Astrocyte (in vitro differentiated cells and primary cell): Measurements from ENCODE around the gene CTR9. TPM values are rescaled to one million over a fixed set of nuclear protein-coding genes. Genes with fewer than 3 reads are reported as not detected.

Experiments used
- DNase-seq: peaks from one replicate; pipeline ENCODE4 v3.0.0-alpha.2; 2010; ENCODE audit warnings: low read depth
- FAIRE-seq: peaks from 2 replicates; lab custom pipeline; 2011; peaks lifted over from hg19 to GRCh38; lab: Jason Lieb, UNC
- H2AFZ ChIP-seq: 2 replicates; pipeline ENCODE4 v1.6.0; 2012; ENCODE audit warnings: low read depth, low read length, inconsistent platforms
- H3K27ac ChIP-seq: 2 replicates; pipeline ENCODE4 v1.5.1; 2011; ENCODE audit warnings: low read depth, low read length, inconsistent platforms
- H3K27me3 ChIP-seq: 2 replicates; pipeline ENCODE4 v1.6.0; 2011; ENCODE audit warnings: low read length, inconsistent platforms; ENCODE audit not compliant: insufficient read depth
- H3K36me3 ChIP-seq: 2 replicates; pipeline ENCODE4 v1.5.1; 2011; ENCODE audit warnings: low read length, inconsistent platforms; ENCODE audit not compliant: insufficient read depth
- H3K4me1 ChIP-seq: 2 replicates; pipeline ENCODE4 v1.5.1; 2011; ENCODE audit warnings: low read length, inconsistent platforms; ENCODE audit not compliant: insufficient read depth
- H3K4me2 ChIP-seq: 2 replicates; pipeline ENCODE4 v1.6.0; 2012; ENCODE audit warnings: low read length, inconsistent platforms
- H3K4me3 ChIP-seq: 2 replicates; pipeline ENCODE4 v1.5.1; 2011; ENCODE audit warnings: low read depth, mild to moderate bottlenecking, low read length, inconsistent platforms; ENCODE audit not compliant: insufficient read depth
- H3K79me2 ChIP-seq: 2 replicates; pipeline ENCODE4 v1.6.0; 2012; ENCODE audit warnings: mild to moderate bottlenecking, low read length, inconsistent platforms; ENCODE audit not compliant: insufficient read depth
- H3K9ac ChIP-seq: 2 replicates; pipeline ENCODE4 v1.6.0; 2012; ENCODE audit warnings: mild to moderate bottlenecking, low read length, inconsistent platforms
- H3K9me3 ChIP-seq: 2 replicates; pipeline ENCODE4 v1.5.1; 2012; ENCODE audit warnings: low read depth, mild to moderate bottlenecking, low read length, inconsistent platforms; ENCODE audit not compliant: insufficient read depth
- H4K20me1 ChIP-seq: 2 replicates; pipeline ENCODE4 v1.6.0; 2012; ENCODE audit warnings: low read length, inconsistent platforms; ENCODE audit not compliant: insufficient read depth
- H3K27ac Mint-ChIP-seq: one replicate; pipeline ENCODE4 v1.8.0; 2021; ENCODE audit warnings: mild to moderate bottlenecking, mixed read lengths; ENCODE audit not compliant: unreplicated experiment
- H3K27me3 Mint-ChIP-seq: one replicate; pipeline ENCODE4 v1.8.0; 2021; ENCODE audit warnings: low read depth, mixed read lengths; ENCODE audit not compliant: unreplicated experiment
- H3K36me3 Mint-ChIP-seq: one replicate; pipeline ENCODE4 v1.8.0; 2021; ENCODE audit warnings: low read depth, mixed read lengths; ENCODE audit not compliant: unreplicated experiment
- H3K4me1 Mint-ChIP-seq: one replicate; pipeline ENCODE4 v1.8.0; 2021; ENCODE audit warnings: low read depth, mixed read lengths; ENCODE audit not compliant: unreplicated experiment
- H3K4me3 Mint-ChIP-seq: one replicate; pipeline ENCODE4 v1.8.0; 2021; ENCODE audit warnings: mild to moderate bottlenecking, moderate library complexity, mixed read lengths; ENCODE audit not compliant: unreplicated experiment
- H3K9me3 Mint-ChIP-seq: one replicate; pipeline ENCODE4 v1.8.0; 2021; ENCODE audit warnings: mild to moderate bottlenecking, mixed read lengths; ENCODE audit not compliant: unreplicated experiment
- CTCF ChIP-seq: IDR thresholded peaks from 2 replicates; pipeline ENCODE4 v1.5.1; 2011; ENCODE audit warnings: low read depth, mild to moderate bottlenecking, inconsistent platforms, low read length, moderate library complexity; ENCODE audit not compliant: insufficient read depth
- EZH2 ChIP-seq: IDR thresholded peaks from 2 replicates; pipeline ENCODE4 v1.6.1; 2012; ENCODE audit warnings: mild to moderate bottlenecking, low read length, inconsistent platforms; ENCODE audit not compliant: insufficient read depth
- total RNA-seq: library from RNA; stranded (reverse); gene quantifications from 2 replicates; pipeline ENCODE4 v1.2.1, GENCODE V29; 2021

CTR9 gene
- total RNA-seq, 1 donor from 2014 or later = 29.3 TPM

DNA sequence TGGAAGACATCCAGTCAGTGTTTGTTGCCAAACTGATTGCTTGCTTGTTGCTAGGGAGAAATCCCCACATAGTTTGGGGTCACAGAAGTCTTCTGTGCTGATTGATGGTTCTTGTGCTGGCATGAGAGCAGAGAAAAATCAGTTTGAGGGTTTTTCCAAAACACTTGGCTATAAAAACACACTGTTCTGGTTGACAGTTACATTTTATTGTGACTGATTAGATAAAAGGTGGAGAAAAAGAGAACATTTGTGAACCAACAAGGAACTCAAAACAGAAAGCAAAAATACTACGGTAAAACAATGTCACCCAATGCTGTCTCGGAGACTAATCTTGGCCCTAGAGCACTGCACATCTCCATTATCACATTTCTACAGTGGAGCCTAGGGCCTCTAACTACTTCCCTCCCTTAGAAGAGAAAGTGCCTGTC, 72.1 kb downstream of the CTR9 start:
- H3K79me2 ChIP-seq = no peaks in the 10 kb centered on the region
- no peaks in the 10 kb centered on the region for H3K36me3 Mint-ChIP-seq
- H3K4me1 ChIP-seq = no peaks in the 10 kb centered on the region
- H3K4me3 ChIP-seq = no peak overlapping the region
- H4K20me1 ChIP-seq = no peaks in the 10 kb centered on the region
- H3K9me3 ChIP-seq = no peaks in the 10 kb centered on the region
- no peak overlapping the region for H3K9ac ChIP-seq
- no peak overlapping the region for H3K4me3 Mint-ChIP-seq
- no peak for FAIRE-seq
- H3K27ac Mint-ChIP-seq = no peak overlapping the region
- H3K36me3 ChIP-seq = no peaks in the 10 kb centered on the region
- no peak overlapping the region for H3K27ac ChIP-seq
- DNase-seq = no peak
- no peak overlapping the region for H2AFZ ChIP-seq
- H3K27me3 Mint-ChIP-seq = peaks cover 5% of the 10 kb centered on the region
- H3K9me3 Mint-ChIP-seq = no peaks in the 10 kb centered on the region
- no peaks in the 10 kb centered on the region for H3K27me3 ChIP-seq
- no peak for TF ChIP-seq CTCF
- no peak for TF ChIP-seq EZH2
- H3K4me2 ChIP-seq = no peak overlapping the region
- no peaks in the 10 kb centered on the region for H3K4me1 Mint-ChIP-seq

GRCh38 chr11:10824888-10825287, 73.8 kb downstream of the CTR9 start:
- DNase-seq (no peak), FAIRE-seq (no peak)
- Histone ChIP-seq H3K36me3 (no peaks in the 10 kb centered on the region), H3K4me2 (no peak overlapping the region), H3K79me2 (no peaks in the 10 kb centered on the region), H3K27me3 (no peaks in the 10 kb centered on the region), H3K4me1 (no peaks in the 10 kb centered on the region), H4K20me1 (no peaks in the 10 kb centered on the region), H2AFZ (no peak overlapping the region), H3K9me3 (no peaks in the 10 kb centered on the region), H3K9ac (no peak overlapping the region), H3K4me3 (no peak overlapping the region), H3K27ac (no peak overlapping the region)
- Mint-ChIP-seq H3K4me3 (no peak overlapping the region), H3K27ac (no peak overlapping the region), H3K27me3 (peaks cover 5% of the 10 kb centered on the region), H3K9me3 (peaks cover under 1% of the 10 kb centered on the region), H3K36me3 (peaks cover under 1% of the 10 kb centered on the region), H3K4me1 (no peaks in the 10 kb centered on the region)
- TF ChIP-seq CTCF = no peak
- no peak for TF ChIP-seq EZH2

DNA sequence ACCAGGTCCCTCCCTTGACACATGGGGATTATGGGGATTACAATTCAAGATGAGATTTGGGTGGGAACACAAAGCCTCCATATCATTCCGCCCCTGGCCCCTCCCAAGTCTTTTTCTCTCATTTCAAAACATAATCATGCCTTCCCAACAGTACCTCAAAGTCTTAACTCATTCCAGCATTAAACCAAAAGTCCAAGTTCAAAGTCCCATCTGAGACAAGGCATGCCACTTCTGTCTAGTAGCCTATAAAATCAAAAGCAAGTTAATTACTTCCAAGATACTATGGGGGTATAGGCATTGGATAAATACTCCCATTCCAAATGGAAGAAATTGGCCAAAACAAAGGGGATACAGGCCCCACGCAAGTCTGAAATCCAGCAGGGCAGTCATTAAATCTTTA, 77.4 kb downstream of the CTR9 start:
- no peak overlapping the region for H3K27ac Mint-ChIP-seq
- H3K36me3 Mint-ChIP-seq = peaks cover 4% of the 10 kb centered on the region
- Histone ChIP-seq H2AFZ (no peak overlapping the region), H3K9me3 (no peaks in the 10 kb centered on the region), H3K4me3 (no peak overlapping the region), H3K27ac (no peak overlapping the region), H4K20me1 (no peaks in the 10 kb centered on the region), H3K36me3 (no peaks in the 10 kb centered on the region), H3K79me2 (no peaks in the 10 kb centered on the region), H3K4me1 (no peaks in the 10 kb centered on the region), H3K27me3 (no peaks in the 10 kb centered on the region), H3K4me2 (no peak overlapping the region), H3K9ac (no peak overlapping the region)
- no peak for DNase-seq
- peaks cover 5% of the 10 kb centered on the region for H3K9me3 Mint-ChIP-seq
- H3K4me1 Mint-ChIP-seq = no peaks in the 10 kb centered on the region
- H3K4me3 Mint-ChIP-seq = no peak overlapping the region
- peaks cover 10% of the 10 kb centered on the region for H3K27me3 Mint-ChIP-seq
- TF ChIP-seq EZH2 (no peak), CTCF (no peak)
- FAIRE-seq = no peak
